K562 (cell line): Measurements from ENCODE around the gene ENG. TPM values are rescaled to one million over a fixed set of nuclear protein-coding genes. Genes with fewer than 3 reads are reported as not detected.

ENCODE experiments used
- ATAC-seq: fragments of 200-7000 bp; cut with Tn5 transposase; 3 replicates; pipeline ENCODE4 v1.9.1; 2020; ENCODE audit warnings: moderate library complexity
- BruUV-seq: library from RNA; stranded (reverse); fragments of 400-500 nt; replicated peaks from 2 replicates; lab custom pipeline; 2021; lab: Mats Ljungman, UMichigan
- CTCF ChIA-PET: fragments of 300-600 bp; formaldehyde crosslinking; extraction: SDS; loops from one replicate; lab custom pipeline; 2021; ENCODE audit warnings: low intra/inter-chr PET ratio; lab: Yijun Ruan, JAX
- POLR2A ChIA-PET: fragments of 300-600, 350-650 bp; sonication (Branson Sonifier 250); formaldehyde crosslinking; extraction: SDS; loops from one replicate; lab custom pipeline; 2021; ENCODE audit warnings: antibody characterized with exemption, inconsistent platforms; lab: Yijun Ruan, JAX
- DNase-seq, 4 experiments: peaks; one replicate each; pipeline versions ENCODE4 v3.0.0 to v3.0.0-alpha.2; 2011 to 2018; ENCODE audit warnings: low spot score in 3 of 4, mixed read lengths in 3 of 4; ENCODE audit errors: extremely low read depth in 1 of 4
- FAIRE-seq: peaks from 2 replicates; lab custom pipeline; 2011; peaks lifted over from hg19 to GRCh38; lab: Jason Lieb, UNC
- H2AFZ ChIP-seq: 2 replicates; pipeline ENCODE4 v1.6.0; 2011; ENCODE audit warnings: low read depth, low read length, control low read depth, inconsistent platforms
- H3K27ac ChIP-seq: fragments of 200-600 bp; 3 replicates; pipeline ENCODE4 v1.8.0; 2011; ENCODE audit warnings: low read depth, mild to moderate bottlenecking, control low read depth, inconsistent platforms, low read length, moderate library complexity, mixed read lengths; ENCODE audit errors: extremely low read depth
- H3K27me3 ChIP-seq, 2 experiments: fragments of 300-600 bp in 1 of 2; 2 replicates in 1 of 2; 3 replicates in 1 of 2; pipeline versions ENCODE4 v1.6.0 to v1.8.0; 2011; ENCODE audit warnings: inconsistent platforms in 2 of 2, low read length in 2 of 2, mild to moderate bottlenecking in 1 of 2, mixed read lengths in 1 of 2, moderate library complexity in 1 of 2; ENCODE audit not compliant: control insufficient read depth in 2 of 2, insufficient read depth in 2 of 2
- H3K36me3 ChIP-seq: fragments of 300-600 bp; 3 replicates; pipeline ENCODE4 v1.8.0; 2011; ENCODE audit warnings: mild to moderate bottlenecking, low read length, inconsistent platforms; ENCODE audit not compliant: control insufficient read depth, insufficient read depth
- H3K4me1 ChIP-seq, 2 experiments: fragments of 200-600 bp in 1 of 2; replicated peaks in 1 of 2; 2 replicates in 1 of 2; 3 replicates in 1 of 2; pipeline versions ENCODE4 v1.5.1 to v1.8.0; 2011; ENCODE audit warnings: inconsistent platforms in 2 of 2, low read length in 2 of 2, mild to moderate bottlenecking in 1 of 2, mixed read lengths in 1 of 2, moderate library complexity in 1 of 2; ENCODE audit not compliant: control insufficient read depth in 2 of 2, insufficient read depth in 2 of 2
- H3K4me2 ChIP-seq: 2 replicates; pipeline ENCODE4 v1.6.1; 2011; ENCODE audit warnings: low read length, control low read depth, inconsistent platforms, mixed read lengths; ENCODE audit not compliant: insufficient read depth
- H3K4me3 ChIP-seq: fragments of 200-600 bp; sonication (generic), shearing (Covaris generic); 2 replicates; pipeline ENCODE4 v1.5.1; 2016; ENCODE audit warnings: control low read depth, inconsistent platforms
- H3K79me2 ChIP-seq: fragments of 200-600 bp; 3 replicates; pipeline ENCODE4 v1.8.0; 2011; ENCODE audit warnings: low read length, inconsistent platforms; ENCODE audit not compliant: control insufficient read depth, insufficient read depth
- H3K9ac ChIP-seq, 2 experiments: 2 replicates each; pipeline versions ENCODE4 v1.6.0 to v1.6.1; 2011; ENCODE audit warnings: low read depth in 2 of 2, low read length in 2 of 2, control low read depth in 1 of 2, inconsistent platforms in 1 of 2, mild to moderate bottlenecking in 1 of 2, mixed read lengths in 1 of 2; ENCODE audit not compliant: insufficient read depth in 1 of 2
- H3K9me1 ChIP-seq: one replicate; pipeline ENCODE4 v1.6.0; 2011; ENCODE audit warnings: inconsistent platforms, mild to moderate bottlenecking, low read length, moderate library complexity; ENCODE audit not compliant: control insufficient read depth, insufficient read depth
- H3K9me3 ChIP-seq: replicated peaks from 2 replicates; pipeline ENCODE4 v1.5.1; 2011; ENCODE audit warnings: low read depth, low read length, inconsistent platforms; ENCODE audit not compliant: control insufficient read depth, insufficient read depth
- H4K20me1 ChIP-seq: replicated peaks from 2 replicates; pipeline ENCODE4 v1.6.1; 2011; ENCODE audit warnings: low read length, inconsistent platforms, mixed read lengths; ENCODE audit not compliant: control insufficient read depth, insufficient read depth
- CREBBP ChIP-seq: IDR thresholded peaks from one replicate; pipeline ENCODE4 v1.6.1; 2012; ENCODE audit warnings: low read depth, mild to moderate bottlenecking, control low read depth, inconsistent platforms, low read length
- NRF1 ChIP-seq, 2 experiments: fragments of 450-650 bp; IDR thresholded peaks in 1 of 2; conservative IDR thresholded peaks in 1 of 2; 2 replicates each; pipeline ENCODE4 v1.6.1; 2014; ENCODE audit warnings: mild to moderate bottlenecking in 2 of 2
- REST ChIP-seq, 2 experiments: fragments of 450-650 bp; formaldehyde crosslinking in 1 of 2; IDR thresholded peaks; 2 replicates each; pipeline versions ENCODE4 v1.4.0 to v1.6.1; 2014 to 2020; ENCODE audit warnings: mild to moderate bottlenecking in 2 of 2, borderline replicate concordance in 1 of 2, low read depth in 1 of 2
- TEAD4 ChIP-seq, 2 experiments: sonication (generic) in 1 of 2; formaldehyde crosslinking in 1 of 2; IDR thresholded peaks; 2 replicates each; pipeline versions ENCODE4 v1.6.1 to v1.8.0; 2012 to 2022; ENCODE audit warnings: borderline replicate concordance in 1 of 2, inconsistent platforms in 1 of 2, low read length in 1 of 2, mild to moderate bottlenecking in 1 of 2, missing genetic modification reagents in 1 of 2
- ZNF740 ChIP-seq, 3 experiments: fragments of 200-800 bp in 1 of 3; sonication (Bioruptor generic) in 1 of 3; sonication (generic) in 1 of 3; formaldehyde crosslinking in 1 of 3; IDR thresholded peaks; 2 replicates each; pipeline versions ENCODE4 v1.6.1 to v1.8.0; 2016 to 2022; ENCODE audit warnings: mild to moderate bottlenecking in 2 of 3, missing compliant biosample characterization in 2 of 3, missing genetic modification characterization in 2 of 3, missing genetic modification reagents in 1 of 3
- WGBS: fragments of 100-300 bp; shearing (Covaris generic); methylation state at CpG from one replicate; pipeline ENCODE4 v1.1.6; 2016; ENCODE audit warnings: low coverage, mixed read lengths; ENCODE audit not compliant: insufficient coverage; ENCODE audit errors: missing lambda C conversion rate; 5-methylcytosine and 5-hydroxymethylcytosine counted together
- in situ Hi-C: fragments of 300-500 bp; cut with MboI; formaldehyde crosslinking; loops from 4 replicates; pipeline ENCODE4 v1.15.0; 2018; ENCODE audit warnings: inconsistent platforms, mixed read lengths
- intact Hi-C: fragments of 100-400 bp; cut with micrococcal nuclease; formaldehyde crosslinking; loops from 2 replicates; pipeline ENCODE4 v1.14.2; 2022
- polyA plus RNA-seq, 8 experiments: library from polyadenylated mRNA; depleted of rRNA in 4 of 8; stranded (reverse) in 5 of 8; unstranded in 3 of 8; fragments of >200 nt; fragmentation: Nextera tagmentation in 2 of 8; fragmentation: Illumina TruSeq in 1 of 8; extraction: Ambion mirVana in 2 of 8; extraction: Trizol in 1 of 8; gene quantifications; 2 replicates each; pipeline versions ENCODE4 v1.2.1 to v1.2.3, GENCODE V29; 2011 to 2014; ENCODE audit warnings: inconsistent platforms in 1 of 8, missing spikeins in 1 of 8
- total RNA-seq, 7 experiments: library from RNA; depleted of rRNA in 6 of 7; stranded (reverse); fragments of >200 nt in 6 of 7; fragmentation: Illumina TruSeq in 2 of 7; extraction: Trizol in 2 of 7; gene quantifications; 2 replicates each; pipeline versions ENCODE4 v1.2.1 to v1.2.3, GENCODE V29; 2011 to 2021; ENCODE audit warnings: low replicate concordance in 1 of 7

The ENG gene
- total and polyA plus RNA-seq, 9 of the 15 experiments (the other 6 are each of a cell fraction or from before 2014, with no cell fraction given): 0.04 to 0.40 (median 0.14) TPM; not detected in 1

- TF ChIP-seq ZNF740 (CRISPR knock-in tag; IDR thresholded peaks at IDR 0.05): peak; percentile 72; the same call in 1 of the 2 replicates
- TF ChIP-seq ZNF740 (tag; IDR thresholded peaks at IDR 0.05): peak in 1 of 2 experiments; percentile 18; a peak in 1 of 4 replicates
These were observed 24.4 kb upstream of the ENG start (continued) for GRCh38 chr9:127878652-127879390.

GRCh38 chr9:127878001-127878651, 23.7 kb upstream of the ENG start:
- BruUV-seq: no TSS peak
- Histone ChIP-seq H3K4me2 (peak overlapping the region; percentile 80), H3K9ac (peak overlapping the region; percentile 63 to 94), H3K27me3 (no peaks in the 10 kb centered on the region), H3K27ac (peak overlapping the region; percentile 65), H2AFZ (peak overlapping the region; percentile 91), H3K4me1 (peaks cover 19 to 48% of the 10 kb centered on the region in 2 experiments; a peak in 4 of 5 replicates), H3K9me1 (no peaks in the 10 kb centered on the region), H3K79me2 (peaks cover 12% of the 10 kb centered on the region; the same call in 2 of the 3 replicates), H4K20me1 (no peaks in the 10 kb centered on the region), H3K4me3 (peak overlapping the region; percentile 46), H3K9me3 (no peaks in the 10 kb centered on the region), H3K36me3 (no peaks in the 10 kb centered on the region; the same call in 2 of the 3 replicates)
- peak; percentile 72 for ATAC-seq
- intact Hi-C loops: loop anchor here (10.0 kb wide), 1 partner anchor 283 kb away; no protein-coding TSS in a partner anchor
- CTCF ChIA-PET: no interaction called here
- in situ Hi-C loops: loop anchor here (5.0 to 10.0 kb wide), 3 partner anchors 34 to 376 kb away; no protein-coding TSS in a partner anchor
- POLR2A ChIA-PET: interaction anchor here (0.7 to 1.4 kb wide), 5 partner anchors 10 to 139 kb away, joined by 3 to 5 read pairs (median 4); no protein-coding TSS in a partner anchor
- peak in 3 of 4 experiments; percentile 31 to 69 (median 55) for DNase-seq
- WGBS: 19% methylated on average over 17 of the region's 18 CpGs
- peak; percentile 88 for FAIRE-seq
- TF ChIP-seq TEAD4 (IDR thresholded peaks at IDR 0.05; ENCODE audit: low read length): peak; percentile 31; the same call in 1 of the 2 replicates
- TF ChIP-seq TEAD4 (CRISPR knock-in tag; IDR thresholded peaks at IDR 0.05; ENCODE audit: borderline replicate concordance): no peak
- no peak for TF ChIP-seq REST (IDR thresholded peaks at IDR 0.05; ENCODE audit: borderline replicate concordance)
- peak; percentile 19; the same call in 1 of the 2 replicates for TF ChIP-seq REST (CRISPR knock-in tag; IDR thresholded peaks at IDR 0.05; ENCODE audit: low read depth)
- TF ChIP-seq NRF1 (conservative IDR thresholded peaks at IDR 0.05 in 1 of 2, IDR thresholded peaks at IDR 0.05 in 1 of 2): peak in 1 of 2 experiments; percentile 36; a peak in 1 of 4 replicates
- no peak for TF ChIP-seq CREBBP
